DMS 273 treated with DMSO at 0.1 percent for 48 hours (cell line): Measurements from ENCODE around the gene ELK4.
A peak's percentile ranks its signal among the peaks of the same experiment; 100 is the strongest.

Experiments used
- DNase-seq: peaks from one replicate; lab custom pipeline; 2025; lab: John Stamatoyannopoulos, UW

Gene ELK4

GRCh38 chr1:205595435-205595834, 36.4 kb downstream of the ELK4 start:
- no peak for DNase-seq

- no peak for DNase-seq
Measured at GRCh38 chr1:205594846-205595245, 37.0 kb downstream of the ELK4 start.

GRCh38 chr1:205593967-205594366, 37.8 kb downstream of the ELK4 start:
- no peak for DNase-seq

- no peak for DNase-seq
Measured at GRCh38 chr1:205593532-205593931, 38.3 kb downstream of the ELK4 start.

- no peak for DNase-seq
Measured at GRCh38 chr1:205592443-205593003, 39.3 kb downstream of the ELK4 start.

- peak; percentile 57 for DNase-seq
Measured at GRCh38 chr1:205591522-205592351, 40.1 kb downstream of the ELK4 start.

GRCh38 chr1:205590777-205591513, 40.9 kb downstream of the ELK4 start:
- no peak for DNase-seq

- no peak for DNase-seq
Measured at GRCh38 chr1:205590457-205590768, 41.4 kb downstream of the ELK4 start.

- no peak for DNase-seq
Measured at GRCh38 chr1:205589618-205590456, 42.0 kb downstream of the ELK4 start.

GRCh38 chr1:205589046-205589445, 42.8 kb downstream of the ELK4 start:
- DNase-seq: no peak

GRCh38 chr1:205588636-205589035, 43.2 kb downstream of the ELK4 start:
- peak; percentile 50 for DNase-seq

GRCh38 chr1:205587581-205587980, 44.2 kb downstream of the ELK4 start:
- no peak for DNase-seq

- DNase-seq: no peak
Measured at GRCh38 chr1:205585835-205586785, 45.7 kb downstream of the ELK4 start.

- no peak for DNase-seq
Measured at GRCh38 chr1:205585169-205585834, 46.5 kb downstream of the ELK4 start.

GRCh38 chr1:205584732-205585131, 47.1 kb downstream of the ELK4 start:
- DNase-seq: no peak

GRCh38 chr1:205583461-205584130, 48.2 kb downstream of the ELK4 start:
- DNase-seq: no peak

- no peak for DNase-seq
Measured at GRCh38 chr1:205582471-205583291, 49.1 kb downstream of the ELK4 start.

- no peak for DNase-seq
Measured at GRCh38 chr1:205582046-205582445, 49.8 kb downstream of the ELK4 start.

GRCh38 chr1:205581321-205581980, 50.4 kb downstream of the ELK4 start:
- DNase-seq: no peak
